HG02763 (cell line): ENCODE data around the gene NLGN2.
A peak's percentile ranks its signal among the peaks of the same experiment; 100 is the strongest.

ENCODE experiments used
- ATAC-seq: cut with Tn5 transposase; IDR thresholded peaks from one replicate; pipeline ENCODE4 v1.9.1; 2021; ENCODE audit warnings: mild to moderate bottlenecking, moderate library complexity; ENCODE audit not compliant: unreplicated experiment

Gene NLGN2

GRCh38 chr17:7435676-7436555 lies 28.3 kb downstream of the NLGN2 start:
- ATAC-seq: peak; percentile 26

- ATAC-seq: no peak
Measured at GRCh38 chr17:7436556-7437368, 29.1 kb downstream of the NLGN2 start.

GRCh38 chr17:7437369-7437863 lies 29.8 kb downstream of the NLGN2 start:
- no peak for ATAC-seq

GRCh38 chr17:7437950-7438614 lies 30.4 kb downstream of the NLGN2 start:
- no peak for ATAC-seq

- no peak for ATAC-seq
Measured at GRCh38 chr17:7438656-7439460, 31.2 kb downstream of the NLGN2 start.

GRCh38 chr17:7439462-7440112 lies 31.9 kb downstream of the NLGN2 start, which contains the start of gene FGF11:
FGF11 (plus strand) TSS chr17:7439512; CDS start chr17:7439621, 109 bp downstream.
- no peak for ATAC-seq

GRCh38 chr17:7440113-7440833 lies 32.6 kb downstream of the NLGN2 start:
- no peak for ATAC-seq

- ATAC-seq: no peak
Measured at GRCh38 chr17:7440834-7441195, 33.2 kb downstream of the NLGN2 start.

- no peak for ATAC-seq
Measured at GRCh38 chr17:7441266-7441665, 33.6 kb downstream of the NLGN2 start.

- ATAC-seq: no peak
Measured at GRCh38 chr17:7442142-7442541, 34.5 kb downstream of the NLGN2 start.

GRCh38 chr17:7443499-7444485 lies 36.1 kb downstream of the NLGN2 start:
- ATAC-seq: no peak

- no peak for ATAC-seq
Measured at GRCh38 chr17:7444682-7445618, 37.3 kb downstream of the NLGN2 start, which contains the start of gene CHRNB1. CHRNB1 (plus strand) TSS chr17:7445061; CDS start chr17:7445128, 67 bp downstream.

GRCh38 chr17:7445619-7445968 lies 37.9 kb downstream of the NLGN2 start:
- ATAC-seq: no peak

- no peak for ATAC-seq
Measured at GRCh38 chr17:7448461-7448860, 40.8 kb downstream of the NLGN2 start.

- ATAC-seq: no peak
Measured at GRCh38 chr17:7459961-7460545, 52.4 kb downstream of the NLGN2 start.

- no peak for ATAC-seq
Measured at GRCh38 chr17:7460850-7461660, 53.4 kb downstream of the NLGN2 start.
